Fibroblast of the conjunctiva (primary cell): ENCODE data around the gene CCDC157.

Experiments
- DNase-seq: peaks from one replicate; pipeline ENCODE4 v3.0.0-alpha.2; 2010; ENCODE audit warnings: low read depth

CCDC157 gene

DNA sequence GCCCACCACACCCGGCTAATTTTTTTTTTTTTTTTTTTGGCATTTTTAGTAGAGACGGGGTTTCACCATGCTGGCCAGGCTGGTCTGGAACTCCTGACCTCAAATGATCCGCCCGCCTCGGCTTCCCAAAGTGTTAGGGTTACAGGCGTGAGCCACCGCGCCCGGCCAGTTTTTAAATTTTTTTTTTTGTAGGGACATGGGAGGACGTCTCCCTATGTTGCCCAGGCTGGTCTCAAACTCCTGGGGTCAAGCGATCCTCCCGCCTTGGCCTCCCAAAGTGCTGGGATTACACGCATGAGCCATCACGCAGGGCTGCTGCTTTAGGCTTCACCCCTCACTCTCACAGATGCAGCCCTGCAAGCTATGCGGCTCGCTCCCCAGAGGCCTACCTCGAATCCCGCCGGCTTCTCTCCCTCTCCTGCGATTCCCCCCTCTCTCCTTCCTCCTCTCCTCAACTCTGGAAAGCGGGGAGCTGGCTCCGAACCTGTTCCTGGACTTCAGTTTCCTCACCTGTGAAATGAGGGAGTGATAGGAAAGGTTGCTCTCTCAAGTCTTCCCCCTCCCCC lies 926 bp downstream of the CCDC157 start:
- no peak for DNase-seq

DNA sequence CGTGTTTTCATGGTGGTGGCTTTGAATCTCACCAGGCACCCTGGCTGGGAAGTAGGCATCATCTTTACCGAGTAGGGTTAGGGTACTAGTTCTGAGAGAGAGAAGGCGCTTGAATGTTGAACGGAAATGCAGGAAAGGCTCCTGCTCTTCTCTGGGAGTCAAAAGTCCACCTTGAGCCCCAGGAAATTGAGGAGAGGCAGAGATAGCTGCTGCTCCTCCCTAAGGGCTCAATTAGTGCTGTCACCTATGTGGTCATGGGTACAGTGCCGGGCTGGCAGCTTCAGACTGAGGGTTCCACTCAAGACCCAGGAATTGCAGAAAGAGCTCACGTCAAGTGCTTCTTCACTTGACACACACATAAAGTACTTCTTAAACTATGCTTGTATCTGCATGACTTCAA lies 1.7 kb downstream of the CCDC157 start:
- no peak for DNase-seq

DNA sequence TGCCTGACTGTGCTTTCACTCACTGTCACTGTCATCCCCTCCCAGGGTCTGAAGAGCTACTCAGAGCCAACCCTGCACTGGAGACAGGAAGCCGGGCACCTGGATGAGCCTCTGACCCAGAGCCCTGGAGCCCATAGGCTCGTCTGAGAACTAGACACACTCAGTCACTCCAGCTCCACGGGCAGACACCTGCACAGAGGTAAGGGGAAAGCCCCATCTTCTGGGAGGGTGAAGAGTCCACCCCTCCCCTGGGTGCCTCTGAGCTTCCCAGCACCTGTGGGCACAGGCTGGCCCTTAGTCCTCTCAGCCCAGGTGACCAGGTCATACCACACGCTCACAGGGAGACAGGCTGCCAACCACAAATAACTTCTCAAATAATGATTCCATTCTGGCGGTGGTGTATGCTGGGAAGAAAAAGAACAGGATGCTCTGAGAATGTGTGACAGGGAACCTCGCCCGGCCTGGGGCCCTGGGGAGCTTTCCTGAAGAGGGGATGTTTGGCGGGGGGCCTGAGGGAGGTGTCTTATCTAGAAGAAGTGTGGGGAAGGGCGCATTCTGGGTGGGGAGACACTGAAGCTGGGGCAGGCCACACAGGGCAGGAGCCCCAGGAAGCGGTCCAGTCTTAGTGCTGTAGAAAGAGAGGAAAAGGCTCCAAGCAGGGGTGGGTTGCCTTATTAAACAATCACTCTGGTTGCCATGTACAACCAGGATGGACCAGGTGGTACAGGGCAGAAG lies 5.3 kb downstream of the CCDC157 start:
- DNase-seq = no peak

DNA sequence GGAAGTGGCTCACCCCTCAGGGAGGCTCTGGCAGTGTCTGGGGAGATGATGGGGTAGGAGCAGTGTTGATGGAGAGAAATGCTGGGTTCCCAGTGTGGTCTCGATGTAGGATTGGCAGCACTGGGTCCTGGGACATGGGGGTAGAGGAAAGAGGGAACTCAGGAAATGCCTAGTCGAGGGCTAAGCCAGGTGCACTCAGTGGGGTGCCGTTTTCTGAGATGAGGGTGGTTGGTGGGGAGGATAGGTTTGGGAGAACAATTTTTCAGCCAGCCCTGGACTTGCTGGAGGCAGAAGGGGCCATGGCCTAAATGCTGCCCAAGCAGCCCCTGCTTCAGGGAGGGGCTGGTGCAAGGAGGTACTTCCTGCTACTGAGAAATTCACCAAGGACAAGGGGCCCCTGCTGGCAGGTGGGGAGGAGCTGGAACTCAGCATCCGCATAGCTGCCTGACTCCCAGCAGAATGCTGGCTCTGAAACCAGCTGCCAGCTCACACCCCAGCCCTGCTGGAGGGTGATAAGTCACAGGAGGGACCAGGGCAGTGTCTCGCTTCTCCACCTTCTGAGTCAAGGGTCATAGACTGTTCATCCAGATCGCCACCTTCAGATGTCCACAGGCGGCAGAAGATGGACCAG lies 6.0 kb downstream of the CCDC157 start:
- no peak for DNase-seq

DNA sequence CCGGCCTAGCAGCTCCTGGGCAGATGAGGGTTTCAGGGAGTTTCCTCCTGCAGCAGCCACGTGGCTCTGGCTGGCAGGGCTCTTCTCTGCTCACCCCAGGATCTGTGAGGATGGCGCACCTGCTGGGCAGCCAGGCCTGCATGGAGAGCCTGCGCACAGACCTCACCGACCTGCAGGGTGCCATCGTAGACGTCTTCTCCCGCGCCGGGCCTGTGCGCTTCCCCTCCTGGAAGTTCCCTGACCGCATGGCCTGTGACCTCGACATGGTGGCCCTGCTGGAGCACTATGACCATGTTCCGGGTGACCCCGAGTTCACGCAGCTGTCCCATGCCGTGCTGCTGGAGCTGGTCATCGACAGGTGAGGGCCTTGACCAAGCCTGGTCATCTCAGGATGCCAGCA lies 9.1 kb downstream of the CCDC157 start:
- DNase-seq = no peak

DNA sequence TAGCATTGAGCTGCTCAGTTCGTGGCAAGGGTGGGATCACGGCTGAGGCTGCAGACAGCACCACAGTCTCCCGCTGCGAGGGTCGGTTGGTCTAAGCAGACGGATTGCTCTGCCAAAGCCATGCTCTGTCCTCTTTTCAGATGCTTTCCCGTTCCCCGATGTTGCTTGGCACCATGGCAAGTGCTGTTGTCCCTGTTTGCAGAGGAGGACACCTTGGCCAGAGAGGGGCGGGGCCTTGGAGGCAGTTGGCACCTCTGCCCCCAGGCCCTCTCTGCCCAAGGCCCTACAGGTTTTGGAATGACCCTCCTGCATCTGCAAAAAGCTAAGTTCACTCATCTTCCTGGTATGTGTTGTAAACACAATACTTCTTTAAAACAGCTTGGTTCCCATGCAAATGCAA lies 11.6 kb downstream of the CCDC157 start:
- DNase-seq = no peak

DNA sequence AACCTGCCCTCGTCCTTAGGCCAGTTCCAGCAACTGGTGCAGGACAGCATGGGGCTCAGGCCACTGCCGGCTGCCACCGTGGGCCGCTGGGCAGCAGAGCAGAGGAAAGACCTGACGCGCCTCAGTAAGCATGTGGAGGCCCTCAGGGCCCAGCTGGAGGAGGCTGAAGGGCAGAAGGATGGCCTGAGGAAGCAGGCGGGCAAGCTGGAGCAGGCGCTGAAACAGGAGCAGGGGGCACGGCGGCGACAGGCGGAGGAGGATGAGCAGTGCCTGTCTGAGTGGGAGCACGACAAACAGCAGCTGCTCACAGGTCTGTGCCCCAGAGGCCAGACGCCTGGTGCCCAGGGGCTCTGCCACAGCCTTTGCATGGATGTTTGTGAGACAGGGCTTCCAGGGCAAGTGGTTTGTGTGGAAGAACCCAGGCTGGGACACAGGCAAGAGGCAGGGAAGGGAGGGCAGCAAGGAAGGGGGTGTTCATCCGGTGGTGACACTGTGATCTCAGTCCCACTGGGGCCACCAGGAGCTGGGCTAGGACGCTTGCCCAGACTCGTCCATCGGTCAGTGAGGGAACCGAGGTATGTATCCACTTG lies 13.9 kb downstream of the CCDC157 start:
- DNase-seq = no peak

DNA sequence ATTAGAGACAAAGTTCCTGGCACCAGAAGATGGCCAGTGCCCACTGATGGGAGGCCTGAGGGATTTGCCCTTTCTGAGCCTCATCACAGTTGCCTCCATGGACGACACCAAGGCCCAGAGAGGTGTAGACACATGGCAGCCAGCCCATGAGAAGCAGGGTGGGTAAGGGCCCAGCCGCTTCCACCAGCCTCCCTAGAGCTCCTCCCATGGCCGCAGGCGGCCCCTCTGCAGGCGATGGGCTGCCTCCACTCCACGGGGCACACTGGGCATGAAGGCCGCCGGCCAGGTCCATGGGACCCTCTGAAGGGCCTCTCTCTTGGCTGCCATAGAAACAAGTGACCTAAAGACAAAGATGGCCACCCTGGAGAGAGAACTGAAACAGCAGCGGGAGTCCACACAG lies 14.5 kb downstream of the CCDC157 start:
- no peak for DNase-seq

DNA sequence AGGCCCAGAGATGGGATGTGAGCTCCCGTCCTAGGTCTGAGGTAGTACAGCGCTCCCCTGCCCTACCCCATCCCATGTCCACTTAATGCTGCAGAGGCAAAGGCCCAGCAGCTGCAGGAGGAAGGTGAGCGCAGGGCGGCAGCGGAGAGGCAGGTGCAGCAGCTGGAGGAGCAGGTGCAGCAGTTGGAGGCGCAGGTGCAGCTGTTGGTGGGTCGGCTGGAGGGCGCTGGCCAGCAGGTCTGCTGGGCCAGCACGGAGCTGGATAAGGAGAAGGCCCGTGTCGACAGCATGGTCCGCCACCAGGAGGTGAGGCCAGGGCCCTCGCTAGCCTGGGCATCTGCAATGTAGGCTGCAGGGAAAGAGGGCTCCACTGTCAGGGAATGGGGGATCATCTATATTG lies 15.2 kb downstream of the CCDC157 start:
- no peak for DNase-seq

DNA sequence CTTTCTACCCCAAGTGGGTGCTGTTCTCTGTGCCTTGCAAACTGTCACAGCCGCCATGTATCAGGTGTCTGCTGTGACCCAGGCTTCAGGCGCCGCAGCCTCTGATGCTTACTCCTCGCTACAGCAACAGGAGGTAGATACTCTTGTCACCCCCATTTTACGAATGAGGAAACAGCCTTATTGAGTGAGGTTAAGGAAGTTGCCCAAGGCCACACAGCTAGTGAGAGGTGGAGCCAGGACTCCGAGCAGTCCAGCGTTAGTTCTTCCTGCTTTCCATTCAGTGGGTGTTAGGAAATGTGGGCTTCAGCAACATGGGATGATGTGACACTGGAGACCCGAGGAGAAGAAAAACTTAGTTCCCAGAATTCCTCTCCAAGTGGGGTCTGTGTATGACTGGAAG lies 16.1 kb downstream of the CCDC157 start:
- DNase-seq = no peak

DNA sequence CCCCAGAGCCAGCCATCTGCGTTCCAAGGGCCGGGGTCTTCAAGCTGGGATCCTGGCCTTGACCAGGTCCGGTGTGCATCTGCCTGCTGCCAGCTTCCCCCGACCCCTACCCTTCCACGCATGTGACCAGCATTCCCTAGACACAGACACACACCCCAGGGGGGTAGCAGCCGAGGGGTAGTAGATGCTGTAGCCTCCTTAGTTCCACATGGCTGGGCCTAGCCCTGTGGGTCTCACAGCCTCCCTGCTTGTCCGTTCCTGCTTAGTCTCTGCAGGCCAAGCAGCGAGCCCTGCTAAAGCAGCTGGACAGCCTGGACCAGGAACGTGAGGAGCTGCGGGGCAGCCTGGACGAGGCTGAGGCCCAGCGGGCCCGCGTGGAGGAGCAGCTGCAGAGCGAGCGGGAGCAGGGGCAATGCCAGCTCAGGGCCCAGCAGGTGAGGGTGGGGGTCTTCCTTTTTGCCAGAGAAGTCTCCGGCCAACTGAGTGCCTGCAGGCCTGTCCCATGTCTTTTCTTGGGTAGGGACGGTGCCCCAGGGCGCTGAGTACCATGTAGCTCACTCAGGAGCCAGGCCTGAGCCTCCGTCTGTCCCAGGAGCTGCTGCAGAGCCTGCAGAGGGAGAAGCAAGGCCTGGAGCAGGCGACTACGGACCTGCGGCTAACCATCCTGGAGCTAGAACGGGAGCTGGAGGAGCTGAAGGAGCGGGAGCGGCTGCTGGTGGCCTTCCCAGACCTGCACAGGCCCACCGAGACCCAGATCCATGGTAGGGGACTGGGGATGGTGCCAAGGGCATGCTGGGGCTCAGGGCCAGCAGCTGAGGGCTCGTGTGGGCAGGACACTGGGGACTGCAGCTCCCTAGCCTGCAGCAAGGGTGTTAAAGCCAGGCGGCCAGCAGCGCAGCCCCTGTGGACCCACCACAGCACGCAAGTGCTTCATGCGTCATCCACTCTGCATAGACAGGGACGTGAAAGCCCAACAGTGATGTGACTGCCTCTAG lies 16.8 kb downstream of the CCDC157 start:
- DNase-seq = no peak

DNA sequence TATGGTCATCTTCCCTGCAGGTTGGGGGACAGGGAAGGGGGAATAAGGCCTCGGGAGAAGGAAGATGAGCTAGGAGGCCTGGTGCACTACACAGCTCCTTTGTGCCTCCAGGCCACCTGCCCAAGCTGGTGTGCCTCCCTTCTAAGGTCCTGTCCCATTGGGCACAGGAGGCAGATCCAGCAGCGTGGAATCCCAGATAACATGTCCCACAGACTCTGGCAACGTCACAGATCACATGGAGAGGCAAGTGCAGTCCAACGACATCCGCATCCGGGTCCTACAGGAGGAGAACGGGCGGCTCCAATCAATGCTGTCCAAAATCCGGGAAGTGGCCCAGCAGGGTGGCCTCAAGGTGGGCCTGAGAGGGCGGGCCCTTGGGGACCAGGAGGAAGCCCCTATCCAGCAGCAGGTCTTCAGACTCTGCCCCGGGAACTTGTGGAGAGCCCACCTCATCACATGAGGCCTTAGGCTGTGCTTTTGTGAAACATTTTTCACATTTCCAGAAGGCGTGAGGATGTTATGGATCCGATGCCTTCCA lies 18.6 kb downstream of the CCDC157 start:
- no peak for DNase-seq

DNA sequence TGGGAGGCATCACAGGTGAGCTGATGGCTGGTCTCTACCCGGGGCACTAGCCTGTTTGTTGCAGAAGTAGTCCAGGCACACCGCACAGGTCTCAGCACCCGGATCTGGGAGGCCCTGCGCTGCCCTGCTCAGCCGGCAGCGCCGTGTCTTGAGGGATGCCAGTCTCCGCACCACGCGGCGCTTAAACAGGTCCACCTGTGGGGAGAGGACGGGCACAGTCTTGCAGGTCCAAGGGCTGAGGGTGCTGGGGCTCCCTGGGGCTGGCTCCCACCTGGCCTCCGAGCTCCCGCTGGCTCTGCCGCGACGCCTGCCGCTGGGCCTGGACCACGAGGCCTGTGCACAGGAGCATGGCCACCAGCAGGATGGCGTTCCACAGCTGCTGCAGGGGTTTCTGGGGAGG lies 23.2 kb downstream of the CCDC157 start:
- no peak for DNase-seq

DNA sequence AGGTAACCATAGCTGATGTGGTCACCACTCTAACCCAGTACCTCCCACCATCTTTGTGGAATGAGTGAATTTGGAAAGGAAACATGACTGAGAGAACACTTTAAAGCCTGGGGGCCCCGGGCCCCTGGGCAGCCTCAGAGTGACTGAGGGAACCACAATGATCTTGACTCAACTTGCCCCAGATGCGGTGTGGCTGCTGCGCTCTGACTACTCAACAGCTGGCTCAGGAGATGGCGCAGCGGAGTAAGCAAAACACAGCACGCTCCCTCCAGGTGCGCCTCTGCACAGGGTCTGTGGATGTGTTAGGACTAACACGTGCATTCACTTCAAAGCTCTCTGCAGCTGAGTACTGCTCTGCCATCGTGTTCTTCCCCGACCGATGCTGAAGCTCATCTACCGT lies 24.5 kb downstream of the CCDC157 start:
- DNase-seq = no peak

DNA sequence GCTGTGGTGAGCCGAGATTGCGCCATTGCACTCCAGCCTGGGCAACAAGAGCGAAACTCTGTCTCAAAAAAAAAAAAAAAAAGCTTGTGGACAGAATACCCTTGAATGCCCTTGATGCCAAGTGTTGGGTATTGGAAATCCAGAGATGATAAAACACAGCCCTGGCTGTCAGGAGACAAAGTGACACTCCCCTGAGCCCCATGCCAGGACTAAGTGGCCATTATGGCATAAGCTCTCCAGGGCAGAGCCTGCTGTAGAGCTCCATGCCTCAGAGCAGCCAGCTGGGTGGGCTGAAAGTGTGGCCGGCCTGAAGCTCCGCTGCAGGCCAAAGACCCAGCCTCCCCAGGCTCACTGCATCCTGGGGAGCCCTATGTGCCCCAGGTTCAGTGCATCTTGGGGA lies 25.5 kb downstream of the CCDC157 start:
- no peak for DNase-seq

DNA sequence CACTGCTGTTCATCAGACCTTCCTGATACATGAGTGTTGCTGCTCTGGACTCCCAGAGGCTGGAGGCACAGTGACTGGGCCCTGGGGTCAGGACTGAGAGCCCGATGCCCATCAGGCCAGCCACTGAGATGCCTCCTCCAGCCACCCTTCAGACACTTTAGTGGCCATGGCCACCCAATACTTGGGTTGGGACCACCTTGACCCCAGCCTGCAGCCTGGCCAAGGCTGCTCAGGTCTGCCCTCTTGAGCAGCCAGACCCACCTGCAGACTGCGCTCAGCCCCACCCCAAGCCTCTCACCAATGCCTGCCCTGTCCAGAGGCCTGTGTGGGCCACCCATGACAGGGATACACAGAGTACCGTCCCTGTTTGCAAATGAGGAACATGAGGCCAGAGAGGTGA lies 26.3 kb downstream of the CCDC157 start:
- DNase-seq = no peak

DNA sequence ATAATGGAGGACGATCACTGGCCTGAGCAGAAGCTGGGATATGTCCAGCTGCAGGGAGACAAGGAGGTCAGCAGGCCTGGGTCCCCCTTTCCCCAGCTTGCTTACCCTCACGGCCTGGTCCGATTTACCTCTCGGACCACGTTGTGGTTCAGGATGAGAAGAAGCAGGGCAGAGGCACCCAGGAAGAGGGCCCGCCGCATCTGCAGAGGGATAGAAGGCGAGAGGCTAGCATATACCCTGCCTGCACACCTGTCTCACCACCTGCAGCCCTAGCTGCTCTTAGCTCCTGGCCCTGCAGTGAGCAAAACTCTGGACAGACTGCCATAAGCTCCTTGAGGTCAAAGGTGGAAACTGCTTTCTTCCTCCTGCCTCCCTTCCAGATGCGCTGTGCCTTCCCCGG lies 29.1 kb downstream of the CCDC157 start:
- no peak for DNase-seq

DNA sequence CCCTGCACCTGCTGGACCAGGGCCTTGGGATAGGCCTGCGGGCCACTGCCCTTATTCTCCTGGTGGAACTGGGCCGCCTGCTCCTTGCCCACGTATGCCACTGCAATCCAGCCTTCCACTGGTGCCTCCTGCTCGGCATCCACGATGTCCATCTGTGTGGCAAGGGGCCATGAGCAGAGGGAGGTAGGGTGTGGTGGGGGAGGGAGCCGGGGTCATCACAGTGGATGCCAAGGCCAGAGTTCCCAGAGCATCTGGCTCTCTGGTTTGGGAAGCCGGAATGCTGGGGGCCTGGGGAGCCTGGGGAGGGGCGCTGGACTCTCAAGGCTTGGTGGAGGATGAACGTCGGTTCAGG lies 29.8 kb downstream of the CCDC157 start:
- no peak for DNase-seq

DNA sequence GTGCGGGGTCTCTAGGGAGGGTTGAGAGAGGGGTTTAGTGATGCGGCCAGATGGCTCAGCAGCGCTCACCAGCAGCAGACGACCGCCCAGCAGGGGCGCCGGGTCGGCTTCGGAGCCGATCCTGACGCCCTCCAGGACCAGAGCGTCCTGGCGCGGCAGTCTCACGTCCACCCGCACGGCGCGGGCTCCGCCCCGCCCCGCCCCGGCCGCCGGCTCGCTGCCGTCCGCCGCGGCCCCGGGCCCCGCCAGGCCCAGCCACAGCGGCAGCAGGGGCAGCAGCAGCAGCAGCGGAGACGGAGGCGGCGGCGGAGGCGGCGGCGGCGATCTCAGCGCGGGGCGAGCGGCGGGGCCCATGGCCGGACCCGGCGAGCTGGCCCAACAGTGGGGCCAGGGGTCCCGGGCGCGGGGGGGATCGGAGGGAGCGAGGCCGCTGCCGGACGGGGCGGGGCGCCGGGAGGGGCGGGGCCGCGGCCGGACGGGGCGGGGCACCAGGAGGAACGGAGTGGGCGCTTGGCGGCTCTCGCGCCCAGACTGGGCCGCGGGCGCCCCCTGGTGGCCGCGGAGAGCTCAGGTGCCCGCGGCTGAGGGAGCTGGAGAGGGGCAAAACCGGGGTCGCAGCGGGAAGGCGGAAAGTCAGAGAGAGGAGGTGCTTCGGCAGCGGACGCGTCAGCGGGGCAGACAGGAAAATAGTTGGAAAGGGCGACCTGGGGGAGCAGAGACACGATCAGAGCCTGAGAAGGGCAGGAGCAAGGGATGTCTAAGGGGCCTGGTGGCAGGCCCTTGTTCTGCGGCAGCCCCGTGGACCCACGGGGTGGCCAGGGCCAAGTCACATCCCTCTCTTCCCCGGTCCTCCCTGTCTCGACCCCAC lies 30.4 kb downstream of the CCDC157 start, which contains the start of gene RNF215:
Gene RNF215 (minus strand): TSS at position 452 of the 868 bp plus-strand sequence. CDS start 98 bp downstream, at position 354.
- peak; percentile 43 for DNase-seq

DNA sequence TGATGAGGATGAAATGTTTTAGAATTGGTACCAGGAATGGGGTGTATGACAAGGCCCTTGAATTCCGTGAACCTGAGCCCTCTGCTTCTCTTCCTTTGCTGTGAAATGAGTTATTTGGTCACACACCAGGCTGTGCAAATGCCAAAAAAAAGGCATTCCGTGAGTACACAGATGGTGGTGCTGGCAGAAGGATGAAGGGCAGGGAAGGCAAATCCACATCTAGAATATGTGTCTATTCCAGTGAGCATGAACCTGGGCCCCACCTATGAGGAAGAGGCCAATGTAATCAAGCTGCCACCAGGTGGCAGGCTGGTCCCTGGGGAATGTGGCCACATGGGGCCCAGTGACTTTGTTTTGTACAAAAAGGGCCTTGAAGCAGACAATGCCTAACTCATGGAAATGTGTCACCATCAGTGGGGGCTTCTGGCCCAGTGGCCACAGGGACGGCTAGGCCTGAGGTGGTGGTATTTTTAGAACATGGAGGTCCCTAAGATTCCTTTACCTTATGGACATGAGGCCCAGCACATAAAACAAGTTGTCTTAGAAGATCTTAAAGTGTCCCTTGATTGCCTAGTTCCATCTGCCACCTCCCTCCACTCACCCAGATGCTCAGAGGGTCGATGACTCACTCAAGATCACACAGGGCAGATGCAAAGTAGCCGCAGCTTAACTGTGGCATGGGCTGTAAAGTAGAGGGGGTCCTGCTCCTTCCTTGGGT lies 34.3 kb downstream of the CCDC157 start:
- peak; percentile 13 for DNase-seq
